Smooth muscle cell (in vitro differentiated cells): ENCODE data around the gene EFHB. TPM values are rescaled to one million over a fixed set of nuclear protein-coding genes. Genes with fewer than 3 reads are reported as not detected.
"Not testable (repeated sequence)": the region's sequence is repeated elsewhere in the genome, so short reads cannot be mapped to it uniquely, and the experiment has no call there.

Source experiments
- DNase-seq: peaks from one replicate; lab custom pipeline; 2025; ENCODE audit not compliant: unreplicated experiment; lab: John Stamatoyannopoulos, UW
- H2AFZ ChIP-seq: fragments of 200-600 bp; sonication (generic); 2 replicates; pipeline ENCODE4 v1.6.0; 2016; ENCODE audit warnings: antibody characterized with exemption, low read depth, mild to moderate bottlenecking
- H3F3A ChIP-seq: fragments of 200-600 bp; sonication (generic); 2 replicates; pipeline ENCODE4 v1.6.0; 2017; ENCODE audit warnings: antibody characterized with exemption, low read depth
- H3K27ac ChIP-seq: fragments of 200-600 bp; sonication (generic); 2 replicates; pipeline ENCODE4 v1.5.1; 2016; ENCODE audit warnings: low read depth, mild to moderate bottlenecking
- H3K27me3 ChIP-seq: fragments of 200-600 bp; sonication (generic); 2 replicates; pipeline ENCODE4 v1.6.1; 2016; ENCODE audit warnings: low read depth, mild to moderate bottlenecking
- H3K36me3 ChIP-seq: fragments of 200-600 bp; sonication (generic); 2 replicates; pipeline ENCODE4 v1.5.1; 2016; ENCODE audit warnings: low read depth
- H3K4me1 ChIP-seq: fragments of 200-600 bp; sonication (generic); 2 replicates; pipeline ENCODE4 v1.5.1; 2016; ENCODE audit warnings: low read depth
- H3K4me2 ChIP-seq: fragments of 200-600 bp; sonication (generic); 2 replicates; pipeline ENCODE4 v1.6.0; 2016; ENCODE audit warnings: mild to moderate bottlenecking
- H3K4me3 ChIP-seq: fragments of 200-600 bp; sonication (generic); 2 replicates; pipeline ENCODE4 v1.5.1; 2016; ENCODE audit warnings: mild to moderate bottlenecking
- H3K79me2 ChIP-seq: fragments of 200-600 bp; sonication (generic); 2 replicates; pipeline ENCODE4 v1.6.0; 2016; ENCODE audit warnings: low read depth, mild to moderate bottlenecking
- H3K9ac ChIP-seq: fragments of 200-600 bp; sonication (generic); 2 replicates; pipeline ENCODE4 v1.6.0; 2016; ENCODE audit warnings: low read depth
- H3K9me3 ChIP-seq: fragments of 200-600 bp; sonication (generic); replicated peaks from 2 replicates; pipeline ENCODE4 v1.5.1; 2016; ENCODE audit warnings: low read depth
- H4K20me1 ChIP-seq: fragments of 200-600 bp; sonication (generic); 2 replicates; pipeline ENCODE4 v1.6.0; 2016; ENCODE audit warnings: low read depth
- CTCF ChIP-seq: fragments of 200-600 bp; sonication (generic); IDR thresholded peaks from 2 replicates; pipeline ENCODE4 v1.5.1; 2017; ENCODE audit warnings: borderline replicate concordance, mild to moderate bottlenecking, antibody characterized with exemption; ENCODE audit not compliant: insufficient read depth, poor library complexity, severe bottlenecking
- WGBS: methylation state at CpG from one replicate; pipeline ENCODE4 v1.1.7; 2016; ENCODE audit warnings: low lambda C conversion rate; 5-methylcytosine and 5-hydroxymethylcytosine counted together
- polyA plus RNA-seq: library from polyadenylated mRNA; unstranded; fragments of >200 nt; fragmentation: Nextera tagmentation; extraction: Ambion mirVana; gene quantifications from 2 replicates; pipeline ENCODE4 v1.2.1, GENCODE V29; 2016
- total RNA-seq: library from RNA; depleted of rRNA; stranded (reverse); fragments of >200 nt; gene quantifications from 2 replicates; pipeline ENCODE4 v1.2.3, GENCODE V29; 2014

The EFHB gene
- total and polyA plus RNA-seq, 2 experiments from 2014 or later: 0.18 to 1.3 TPM

- Histone ChIP-seq H3K4me2 (no peak overlapping the region), H3K4me3 (no peak overlapping the region), H3K4me1 (no peaks in the 10 kb centered on the region), H2AFZ (no peak overlapping the region), H3K9me3 (peaks cover 3% of the 10 kb centered on the region), H3K27me3 (no peaks in the 10 kb centered on the region), H3K36me3 (no peaks in the 10 kb centered on the region), H3K79me2 (no peaks in the 10 kb centered on the region), H3F3A (no peaks in the 10 kb centered on the region), H3K27ac (no peak overlapping the region), H4K20me1 (no peaks in the 10 kb centered on the region), H3K9ac (no peak overlapping the region)
- 96% methylated on average over 3 of the region's 3 CpGs for WGBS
- TF ChIP-seq CTCF: no peak
- no peak for DNase-seq
These were observed 26.5 kb downstream of the EFHB start for GRCh38 chr3:19907523-19907922.

DNA sequence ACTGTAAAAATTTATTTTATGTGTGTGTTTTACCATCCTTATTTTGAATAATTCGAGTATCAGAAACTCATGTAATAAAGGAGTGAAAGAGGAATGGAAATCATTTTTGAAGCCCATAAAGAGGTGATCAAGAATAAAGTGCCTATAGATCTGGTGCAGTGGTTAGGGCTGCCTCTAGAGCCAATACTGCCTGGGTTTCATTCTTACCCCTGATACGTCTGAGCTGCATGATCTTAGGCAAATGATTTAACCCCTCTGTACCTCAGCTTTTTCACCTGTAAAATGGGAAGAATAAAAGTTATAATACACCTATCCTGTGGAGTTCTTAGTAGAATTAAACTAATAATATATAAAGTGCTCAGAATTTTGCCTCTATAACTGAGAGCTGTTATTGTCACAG lies 30.4 kb downstream of the EFHB start:
- Histone ChIP-seq H3K27ac (no peak overlapping the region), H2AFZ (no peak overlapping the region), H3K4me3 (no peak overlapping the region), H3K9ac (no peak overlapping the region), H3K36me3 (no peaks in the 10 kb centered on the region), H4K20me1 (no peaks in the 10 kb centered on the region), H3K4me1 (peaks cover 3% of the 10 kb centered on the region), H3K79me2 (no peaks in the 10 kb centered on the region), H3K4me2 (no peak overlapping the region), H3F3A (no peaks in the 10 kb centered on the region), H3K9me3 (no peaks in the 10 kb centered on the region), H3K27me3 (no peaks in the 10 kb centered on the region)
- TF ChIP-seq CTCF: no peak
- 83% methylated on average over 2 of the region's 2 CpGs for WGBS
- no peak for DNase-seq

- H3K27me3 ChIP-seq: no peaks in the 10 kb centered on the region
- DNase-seq: no peak
- no peak overlapping the region for H3K9ac ChIP-seq
- TF ChIP-seq CTCF: no peak
- no peak overlapping the region for H2AFZ ChIP-seq
- no peaks in the 10 kb centered on the region for H3K36me3 ChIP-seq
- no peak overlapping the region for H3K27ac ChIP-seq
- no peaks in the 10 kb centered on the region for H3K79me2 ChIP-seq
- H3F3A ChIP-seq: no peaks in the 10 kb centered on the region
- peaks cover 3% of the 10 kb centered on the region for H3K4me1 ChIP-seq
- H4K20me1 ChIP-seq: no peaks in the 10 kb centered on the region
- H3K4me3 ChIP-seq: no peak overlapping the region
- no peaks in the 10 kb centered on the region for H3K9me3 ChIP-seq
- no peak overlapping the region for H3K4me2 ChIP-seq
- 90% methylated on average over 4 of the region's 4 CpGs for WGBS
These were observed 32.1 kb downstream of the EFHB start for GRCh38 chr3:19901918-19902317.

GRCh38 chr3:19901337-19901736 lies 32.7 kb downstream of the EFHB start:
- no peak overlapping the region for H3K9ac ChIP-seq
- no peaks in the 10 kb centered on the region for H4K20me1 ChIP-seq
- H3K79me2 ChIP-seq: no peaks in the 10 kb centered on the region
- H3K27me3 ChIP-seq: no peaks in the 10 kb centered on the region
- no peaks in the 10 kb centered on the region for H3F3A ChIP-seq
- WGBS: 85% methylated on average over 5 of the region's 5 CpGs
- no peaks in the 10 kb centered on the region for H3K9me3 ChIP-seq
- no peak overlapping the region for H3K4me2 ChIP-seq
- peaks cover 3% of the 10 kb centered on the region for H3K4me1 ChIP-seq
- H2AFZ ChIP-seq: no peak overlapping the region
- no peak overlapping the region for H3K4me3 ChIP-seq
- no peak for DNase-seq
- no peak overlapping the region for H3K27ac ChIP-seq
- TF ChIP-seq CTCF: no peak
- no peaks in the 10 kb centered on the region for H3K36me3 ChIP-seq

DNA sequence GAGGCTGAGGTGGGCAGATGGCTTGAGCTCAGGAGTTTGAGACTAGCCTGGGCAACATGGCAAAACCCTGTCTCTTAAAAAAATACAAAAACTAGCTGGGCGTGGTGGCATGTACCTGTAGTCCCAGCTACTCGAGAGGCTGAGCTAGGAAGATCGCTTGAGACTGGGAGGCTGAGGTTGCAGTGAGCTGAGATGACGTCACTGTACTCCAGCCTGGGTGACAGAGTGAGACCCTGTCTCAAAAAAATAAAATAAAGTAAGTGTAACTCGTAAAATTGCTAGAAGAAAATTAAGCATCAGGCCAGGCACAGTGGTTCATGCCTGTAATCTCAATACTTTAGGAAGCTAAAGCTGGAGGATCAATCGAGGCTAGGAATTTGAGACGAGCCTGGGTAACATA lies 34.2 kb downstream of the EFHB start:
- WGBS: 87% methylated on average over 7 of the region's 7 CpGs
- H3K27ac ChIP-seq, DNase-seq, H3K4me2 ChIP-seq, H3F3A ChIP-seq, H3K4me1 ChIP-seq, H3K4me3 ChIP-seq, H3K27me3 ChIP-seq, H2AFZ ChIP-seq, H3K36me3 ChIP-seq, H3K9ac ChIP-seq, H3K79me2 ChIP-seq, H3K9me3 ChIP-seq, H4K20me1 ChIP-seq: not testable (repeated sequence)
